GM18526 (cell line): Measurements from ENCODE around the gene SUGCT.

ENCODE experiments used
- POLR2A ChIP-seq: IDR thresholded peaks from 3 replicates; pipeline ENCODE4 v1.6.1; 2011; ENCODE audit not compliant: insufficient read length; ENCODE audit errors: extremely low read depth

The SUGCT gene

GRCh38 chr7:40232242-40232893 lies 97.6 kb downstream of the SUGCT start:
- no peak for TF ChIP-seq POLR2A

- no peak for TF ChIP-seq POLR2A
Observed at GRCh38 chr7:40234046-40234445, 99.2 kb downstream of the SUGCT start.

- no peak for TF ChIP-seq POLR2A
Observed at GRCh38 chr7:40234666-40235065, 99.9 kb downstream of the SUGCT start.

- TF ChIP-seq POLR2A, result no peak
Observed at GRCh38 chr7:40237731-40238130, 102.9 kb downstream of the SUGCT start.

DNA sequence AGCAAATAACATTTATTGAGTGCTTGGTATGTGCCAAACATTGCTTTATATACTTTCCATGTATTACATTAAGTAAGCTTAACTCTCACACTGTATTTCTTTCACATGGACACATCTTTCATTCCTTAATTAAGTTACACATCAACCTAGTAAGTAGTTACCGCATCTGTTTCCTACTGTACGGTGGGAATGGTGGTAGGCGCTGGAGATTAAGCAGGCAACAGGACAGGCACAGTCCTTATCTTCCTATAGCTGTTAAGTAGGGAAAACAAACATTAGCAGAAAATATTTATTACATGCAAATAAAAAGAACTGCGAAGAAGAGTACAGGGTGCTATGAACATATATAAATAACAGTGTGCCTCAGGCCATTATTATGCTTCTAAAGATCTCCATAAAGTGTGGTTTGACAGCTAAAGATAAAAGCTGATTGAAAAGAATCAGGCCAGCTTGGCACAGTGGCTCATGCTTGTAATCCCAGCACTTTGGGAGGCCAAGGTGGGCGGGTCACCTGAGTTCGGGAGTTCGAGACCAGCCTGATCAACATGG lies 105.0 kb downstream of the SUGCT start:
- no peak for TF ChIP-seq POLR2A

DNA sequence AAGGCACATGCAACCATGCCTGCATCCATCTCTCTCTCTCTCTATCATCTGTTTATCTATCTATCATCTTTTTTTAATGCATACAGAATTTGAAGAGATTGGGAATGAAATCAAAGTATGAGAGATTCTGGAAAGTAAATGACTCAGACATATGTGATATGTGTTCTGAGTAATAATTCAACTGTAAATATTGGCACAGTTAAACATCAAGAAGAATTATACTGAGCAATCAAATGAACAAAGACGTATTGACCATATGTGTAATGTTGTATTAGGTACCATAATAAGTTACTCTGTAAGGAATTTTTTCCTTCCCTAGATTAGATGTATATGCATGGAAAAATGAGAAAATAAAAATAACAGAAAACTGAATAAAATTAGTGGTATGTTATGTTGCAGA lies 108.3 kb downstream of the SUGCT start:
- TF ChIP-seq POLR2A, result no peak

DNA sequence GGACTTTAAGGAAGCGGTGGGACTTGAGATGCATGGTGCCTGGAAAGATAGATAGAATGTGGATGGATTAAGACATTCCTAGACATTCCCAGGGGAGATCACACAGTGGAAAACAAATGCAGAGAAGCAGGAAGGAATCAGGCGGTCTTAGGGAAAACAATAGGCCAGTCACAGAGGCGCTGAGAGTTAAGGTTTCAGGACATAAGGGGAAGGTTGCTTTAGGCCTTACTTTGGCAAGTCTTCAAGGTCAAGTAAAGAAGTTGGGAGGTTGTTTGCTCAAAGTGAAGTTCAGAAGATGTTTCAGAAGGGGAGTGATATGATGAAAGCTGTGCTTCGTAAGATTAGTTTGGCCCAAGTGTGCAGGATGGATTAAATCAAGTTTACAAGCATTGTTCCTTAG lies 109.4 kb downstream of the SUGCT start:
- no peak for TF ChIP-seq POLR2A

GRCh38 chr7:40248681-40249080 lies 113.9 kb downstream of the SUGCT start:
- no peak for TF ChIP-seq POLR2A

DNA sequence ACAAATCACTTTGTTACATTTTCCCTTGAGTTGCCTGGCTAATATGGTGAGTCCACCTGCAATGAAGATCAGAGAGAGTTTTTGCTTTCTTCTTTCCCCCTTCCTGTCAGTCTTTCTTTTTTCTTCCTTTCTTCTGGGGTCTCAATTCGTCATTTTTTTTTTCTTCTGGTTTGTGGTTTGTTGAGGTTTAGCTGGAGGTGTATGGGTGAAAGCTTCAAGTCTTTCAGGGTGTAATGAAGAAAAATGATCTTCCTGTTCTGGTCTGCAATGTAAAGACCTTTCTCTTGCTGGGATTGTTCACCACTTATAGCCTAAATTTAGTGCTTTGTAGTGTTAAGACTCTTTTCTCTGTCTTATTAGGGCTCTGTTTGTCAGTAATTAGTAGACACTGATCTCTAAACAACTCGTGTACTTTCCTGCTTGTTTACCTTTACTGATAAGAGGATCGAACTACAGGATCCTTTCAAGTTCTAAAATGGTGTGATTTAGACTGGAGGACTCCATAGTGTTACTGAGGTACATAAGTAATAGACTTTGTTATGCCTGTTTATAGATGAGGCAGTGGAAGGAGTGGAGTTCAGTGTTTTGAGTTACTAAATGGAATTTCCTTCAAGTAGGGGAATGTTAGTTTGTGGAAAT lies 129.1 kb downstream of the SUGCT start:
- TF ChIP-seq POLR2A, result no peak

- no peak for TF ChIP-seq POLR2A
Observed at GRCh38 chr7:40267583-40267982, 132.8 kb downstream of the SUGCT start.

- TF ChIP-seq POLR2A, result no peak
Observed at GRCh38 chr7:40276061-40276460, 141.3 kb downstream of the SUGCT start.

DNA sequence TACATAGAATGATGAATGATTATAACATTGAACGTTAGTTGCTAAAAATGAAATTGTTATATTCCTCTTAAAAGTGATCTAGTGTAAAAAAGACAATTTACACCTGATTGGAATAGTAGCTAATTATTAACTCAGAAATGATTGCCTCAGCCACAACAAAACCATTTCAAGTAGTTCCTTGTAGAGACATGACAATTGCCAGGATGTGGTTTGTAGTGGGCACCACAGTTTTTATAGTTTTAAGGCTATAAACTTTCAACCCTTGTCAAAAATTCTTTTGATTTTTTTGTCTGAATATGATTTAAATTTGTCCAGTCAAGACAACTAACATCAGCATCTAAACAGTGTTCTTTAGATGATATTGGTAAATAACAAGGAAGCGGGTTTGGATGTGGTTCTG lies 145.2 kb downstream of the SUGCT start:
- TF ChIP-seq POLR2A, result no peak

- no peak for TF ChIP-seq POLR2A
Observed at GRCh38 chr7:40282858-40283257, 148.1 kb downstream of the SUGCT start.

DNA sequence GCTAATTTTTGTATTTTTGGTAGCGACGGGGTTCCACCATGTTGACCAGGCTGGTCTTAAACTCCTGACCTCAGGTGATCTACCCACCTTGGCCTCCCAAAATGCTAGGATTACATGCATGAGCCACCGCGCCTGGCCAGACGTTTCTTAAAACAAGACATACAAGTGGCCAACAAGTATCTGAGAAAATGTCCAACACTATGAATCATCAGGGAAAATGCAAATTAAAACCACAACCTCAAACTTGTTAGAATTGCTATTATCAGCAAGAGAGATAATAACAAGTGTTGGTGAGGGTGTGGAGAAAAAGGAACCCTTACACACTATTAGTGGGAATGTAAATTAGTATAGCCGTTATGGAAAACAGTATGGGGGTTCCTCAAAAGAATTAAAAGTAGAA lies 148.6 kb downstream of the SUGCT start:
- no peak for TF ChIP-seq POLR2A

DNA sequence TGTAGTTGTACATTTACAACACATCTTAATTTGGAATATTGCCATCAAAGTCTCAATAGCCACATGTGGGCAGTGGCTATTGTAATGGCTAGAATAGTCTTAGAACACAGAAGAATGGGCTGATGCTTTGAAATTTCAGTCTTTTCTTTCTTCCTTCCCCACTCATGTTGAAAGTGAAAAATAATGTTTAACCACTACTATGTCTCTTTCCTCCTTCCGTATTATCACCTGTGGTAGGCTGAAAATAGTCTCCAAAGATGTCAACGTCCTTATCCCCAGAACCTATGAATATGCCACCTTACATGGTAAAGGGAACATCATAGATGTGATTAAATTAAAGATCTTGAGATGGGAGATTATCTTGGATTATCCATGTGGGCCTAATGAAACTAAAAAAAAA lies 154.0 kb downstream of the SUGCT start:
- TF ChIP-seq POLR2A, result no peak

DNA sequence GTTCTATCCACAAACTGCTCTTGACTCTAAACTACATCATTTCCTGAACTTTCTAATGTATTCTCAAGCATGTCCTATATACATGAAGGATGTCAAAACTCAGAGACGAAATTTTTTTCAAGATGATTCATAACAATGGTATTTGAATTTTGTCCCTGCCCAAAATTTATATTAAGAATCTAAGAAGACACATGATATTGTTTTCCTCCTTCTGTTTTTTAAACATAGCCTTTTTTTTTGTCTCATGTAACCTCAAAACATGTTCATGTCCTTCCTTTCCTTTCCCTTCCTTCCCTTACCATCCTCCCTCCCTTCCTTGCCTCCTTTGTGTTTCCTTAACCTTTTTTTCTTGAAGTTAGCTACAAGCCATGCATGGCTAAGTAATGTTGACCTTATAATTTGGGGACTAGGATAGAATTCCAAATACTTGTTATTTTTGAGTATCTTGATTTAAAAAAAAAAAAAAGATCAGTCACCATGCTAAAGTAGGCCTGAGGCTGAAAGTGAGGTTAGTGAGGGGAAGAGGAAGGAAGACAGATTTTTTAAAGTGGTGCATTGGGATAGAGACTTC lies 163.0 kb downstream of the SUGCT start:
- TF ChIP-seq POLR2A, result no peak
